ENCODE measurements around the gene COBL.

COBL gene

GRCh38 chr7:51269911-51270310, 46.7 kb downstream of the COBL start:
- no peak for DNase-seq

GRCh38 chr7:51269321-51269720, 47.3 kb downstream of the COBL start:
- DNase-seq: no peak

DNA sequence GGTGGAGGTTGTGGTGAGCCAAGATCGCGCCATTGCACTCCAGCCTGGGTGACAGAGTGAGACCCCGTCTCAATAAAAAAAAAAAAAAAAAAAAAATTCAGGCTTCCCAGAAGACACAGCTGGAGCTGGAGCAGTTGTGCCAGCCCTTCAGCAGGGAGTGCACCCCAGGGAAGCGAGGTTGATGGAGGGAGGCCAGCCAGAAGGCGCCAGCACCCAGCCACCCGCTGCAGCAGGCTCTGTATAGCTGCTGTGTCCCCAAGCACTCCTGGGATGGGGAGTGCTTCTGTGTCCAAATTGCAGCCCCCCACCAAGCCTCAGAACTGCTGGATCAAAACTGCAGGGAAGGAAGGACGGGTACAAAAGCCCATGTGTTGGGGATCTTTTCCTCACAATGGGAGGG, 47.8 kb downstream of the COBL start:
- DNase-seq: no peak

- no peak for DNase-seq
Observed at GRCh38 chr7:51267169-51267568, 49.4 kb downstream of the COBL start.

- DNase-seq: no peak
Observed at GRCh38 chr7:51265066-51265907, 51.3 kb downstream of the COBL start.

GRCh38 chr7:51263631-51264484, 52.8 kb downstream of the COBL start:
- no peak for DNase-seq

- DNase-seq: no peak
Observed at GRCh38 chr7:51262796-51263531, 53.6 kb downstream of the COBL start.

DNA sequence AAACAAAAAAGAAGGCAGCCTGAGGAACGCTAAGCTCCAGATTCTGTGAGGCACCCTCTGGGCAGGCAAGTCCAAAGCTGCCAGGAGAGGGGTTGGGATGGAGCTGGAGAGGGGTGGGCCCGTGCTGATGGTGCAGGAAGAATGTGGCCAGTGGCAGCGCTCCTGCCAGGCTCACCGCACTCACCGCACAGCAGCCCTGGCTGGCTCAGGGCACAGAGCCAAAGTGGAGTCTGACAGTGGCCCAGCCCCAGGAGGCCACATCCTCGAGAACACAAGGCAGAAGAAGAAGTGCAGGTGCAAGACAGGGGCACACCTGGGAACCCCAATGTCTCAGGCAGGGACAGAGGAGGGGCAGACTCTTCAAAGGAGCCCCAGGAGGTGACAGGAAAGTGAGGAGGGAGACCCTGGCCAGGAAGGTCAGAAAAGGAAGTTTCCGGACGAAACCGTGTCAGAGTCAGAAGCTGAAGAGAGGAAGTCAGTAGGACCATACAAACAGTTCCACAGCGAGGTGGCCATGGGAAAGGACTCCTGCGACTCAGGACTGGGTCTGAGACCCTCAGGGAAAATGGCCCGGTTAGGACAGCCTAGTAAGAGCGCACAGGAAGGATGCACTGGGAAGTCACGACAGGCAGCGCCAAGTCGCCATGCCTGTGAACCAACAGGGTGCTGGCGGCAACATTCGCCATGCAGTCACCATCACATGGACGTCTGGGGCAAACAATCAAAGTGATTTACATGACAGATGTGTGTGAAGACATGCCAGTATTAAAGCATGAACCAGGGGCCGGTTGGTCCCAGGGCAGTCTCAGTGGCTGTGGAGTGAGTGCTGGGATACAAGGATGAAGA, 54.4 kb downstream of the COBL start:
- no peak for DNase-seq

GRCh38 chr7:51261117-51261835, 55.3 kb downstream of the COBL start:
- no peak for DNase-seq

DNA sequence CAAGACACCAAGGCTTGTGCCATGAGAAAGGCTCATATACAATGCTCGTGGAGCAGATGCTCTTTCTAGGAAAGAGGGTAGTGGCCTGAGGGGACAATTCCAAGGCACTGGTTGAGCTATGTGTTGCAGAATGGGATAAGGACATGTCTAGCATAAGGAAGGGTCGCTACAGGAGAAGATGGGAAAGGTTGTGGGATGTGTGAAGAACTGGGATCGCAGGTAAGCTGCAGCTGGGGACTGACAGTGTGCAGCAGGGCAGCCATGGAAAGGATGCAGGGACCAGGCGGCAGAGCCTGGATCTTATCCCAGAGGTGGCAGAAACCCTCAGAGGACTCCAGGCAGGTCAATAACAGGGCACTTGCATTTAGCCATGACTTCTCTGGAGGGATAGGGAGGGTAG, 56.1 kb downstream of the COBL start:
- DNase-seq: no peak

DNA sequence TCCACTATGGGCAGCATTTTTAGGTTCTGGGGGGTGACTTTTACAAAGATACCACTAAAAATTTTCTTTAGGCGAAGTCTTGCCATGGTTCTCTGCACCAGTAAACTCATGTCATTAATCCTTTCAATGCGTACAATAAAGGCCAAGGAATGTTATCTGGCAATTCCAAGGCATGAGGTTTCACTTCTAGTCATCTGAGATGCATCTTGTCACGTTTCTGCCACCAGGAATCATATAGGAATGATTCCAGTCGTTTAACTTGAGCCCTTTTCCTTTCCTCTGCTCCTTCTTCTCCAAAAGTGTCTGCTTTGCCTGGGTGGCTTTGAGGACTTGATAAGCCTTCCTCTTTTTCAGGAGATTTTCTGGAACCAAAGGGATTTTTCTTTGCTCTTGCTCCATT, 56.8 kb downstream of the COBL start:
- no peak for DNase-seq

- no peak for DNase-seq
Observed at GRCh38 chr7:51256916-51257315, 59.7 kb downstream of the COBL start.

- DNase-seq: no peak
Observed at GRCh38 chr7:51256209-51256781, 60.3 kb downstream of the COBL start.

DNA sequence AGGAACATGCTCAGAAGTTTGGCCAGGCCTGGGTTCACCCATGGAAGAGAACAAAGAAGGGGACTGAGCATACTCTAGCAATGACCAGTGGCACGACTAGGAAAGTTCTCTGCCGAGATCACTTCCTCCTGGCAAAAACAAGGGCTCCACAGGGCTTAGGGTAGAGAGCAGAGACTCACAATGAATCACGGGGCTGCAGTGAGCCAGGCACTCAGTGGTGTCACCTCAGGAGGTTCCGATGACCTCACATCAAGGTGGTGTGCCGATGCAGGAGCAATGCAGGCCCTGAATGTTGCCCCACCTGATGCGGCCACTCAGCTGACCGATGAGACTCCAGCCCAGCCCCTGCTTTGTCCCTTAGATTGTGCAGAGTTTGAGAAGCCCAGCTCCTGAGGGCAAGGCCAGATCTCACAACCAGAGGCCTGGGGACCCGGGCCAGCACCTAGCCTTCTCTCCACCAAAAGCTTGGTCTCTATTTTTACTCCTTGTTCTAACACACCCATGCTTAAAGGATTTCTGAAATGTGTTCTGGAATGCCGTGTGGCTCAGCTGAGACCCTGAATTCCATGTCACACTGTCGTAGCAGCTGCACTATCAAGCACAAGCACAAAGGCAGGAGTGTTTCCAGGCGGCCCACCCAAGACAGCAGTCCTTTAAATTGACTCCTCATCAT, 60.9 kb downstream of the COBL start:
- DNase-seq: no peak

DNA sequence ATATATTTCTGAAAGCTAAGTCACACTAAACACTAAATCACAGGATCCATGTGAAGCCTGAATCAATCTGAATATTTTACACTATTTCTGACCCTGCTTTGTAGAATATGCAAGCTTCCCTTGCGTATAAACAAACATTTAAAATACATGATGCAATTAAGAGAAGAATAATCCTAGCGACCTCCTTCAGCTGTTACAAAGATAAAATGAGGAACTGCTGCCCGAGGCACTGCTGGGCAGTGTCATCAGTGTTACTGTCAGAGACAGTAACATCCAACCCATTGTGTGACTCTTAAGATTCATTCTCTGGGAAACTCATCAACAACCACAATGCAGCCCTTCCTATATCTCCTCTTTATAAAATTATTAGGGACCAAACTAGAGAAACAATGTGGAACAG, 61.6 kb downstream of the COBL start:
- DNase-seq: no peak

- no peak for DNase-seq
Observed at GRCh38 chr7:51253157-51253556, 63.5 kb downstream of the COBL start.

DNA sequence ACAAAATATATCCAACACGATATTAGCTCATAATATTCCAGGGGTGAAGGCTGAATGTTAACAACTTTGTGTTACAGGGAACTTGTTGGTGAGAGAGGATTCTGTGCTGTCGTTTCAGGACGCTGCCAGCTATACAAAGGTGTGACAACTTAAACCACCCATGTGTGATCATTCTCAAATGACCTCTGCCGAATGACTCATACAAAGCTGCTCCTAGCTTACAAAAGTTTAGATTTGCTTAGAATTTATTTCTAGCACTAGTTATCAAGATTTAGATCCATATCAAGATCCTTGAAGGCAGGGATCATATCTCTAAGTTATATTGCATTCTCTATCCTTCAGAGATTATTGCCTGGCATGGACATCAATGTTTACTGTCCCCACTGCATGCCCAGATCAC, 65.3 kb downstream of the COBL start:
- peak; percentile 9 for DNase-seq

GRCh38 chr7:51250512-51250911, 66.1 kb downstream of the COBL start:
- DNase-seq: no peak

DNA sequence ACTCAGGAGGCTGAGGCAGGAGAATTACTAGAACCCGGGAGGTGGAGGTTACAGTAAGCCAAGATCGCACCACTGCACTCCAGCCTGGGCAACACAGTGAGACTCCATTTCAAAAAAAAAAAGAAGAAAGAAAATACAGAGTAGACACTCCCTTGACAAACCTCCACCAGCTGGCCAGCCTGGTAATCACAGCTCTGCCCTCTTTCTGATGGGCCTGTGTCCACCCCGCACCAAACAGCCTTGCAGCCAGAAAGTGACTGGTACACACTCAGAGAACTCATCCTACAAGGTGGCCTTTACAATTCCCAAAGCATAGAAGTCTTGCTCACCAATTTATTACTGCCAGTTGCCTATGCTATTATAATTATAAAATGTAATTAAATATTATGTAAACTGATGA, 66.6 kb downstream of the COBL start:
- no peak for DNase-seq

GRCh38 chr7:51249187-51249945, 67.2 kb downstream of the COBL start:
- DNase-seq: no peak
